Endodermal cell (in vitro differentiated cells): ENCODE results near the gene TP73. TPM values are rescaled to one million over a fixed set of nuclear protein-coding genes. Genes with fewer than 3 reads are reported as not detected.

ENCODE experiments used
- DNase-seq: peaks from one replicate; pipeline ENCODE4 v3.0.0-alpha.2; 2017
- H3K27ac ChIP-seq: 2 replicates; pipeline ENCODE4 v1.5.1; 2013; ENCODE audit warnings: mild to moderate bottlenecking, low read depth, low read length, moderate library complexity
- H3K27me3 ChIP-seq: 2 replicates; pipeline ENCODE4 v1.6.1; 2013; ENCODE audit warnings: mild to moderate bottlenecking, low read length, moderate library complexity; ENCODE audit not compliant: insufficient read depth, control insufficient read depth, poor library complexity, severe bottlenecking
- H3K36me3 ChIP-seq: 2 replicates; pipeline ENCODE4 v1.7.0; 2013; ENCODE audit warnings: mild to moderate bottlenecking, low read length, moderate library complexity; ENCODE audit not compliant: control insufficient read depth, insufficient read depth
- H3K4me1 ChIP-seq: one replicate; pipeline ENCODE4 v1.7.0; 2013; ENCODE audit warnings: low read length; ENCODE audit not compliant: control insufficient read depth, insufficient read depth
- H3K4me3 ChIP-seq: 2 replicates; pipeline ENCODE4 v1.5.1; 2013; ENCODE audit warnings: mild to moderate bottlenecking, low read length, moderate library complexity
- H3K9ac ChIP-seq: 2 replicates; pipeline ENCODE4 v1.6.1; 2013; ENCODE audit warnings: mild to moderate bottlenecking, low read length, moderate library complexity; ENCODE audit not compliant: poor library complexity, severe bottlenecking; ENCODE audit errors: extremely low read depth
- H3K9me3 ChIP-seq: 2 replicates; pipeline ENCODE4 v1.6.1; 2013; ENCODE audit warnings: mild to moderate bottlenecking, low read length, moderate library complexity; ENCODE audit not compliant: control insufficient read depth
- H3K27ac Mint-ChIP-seq: 2 replicates; pipeline ENCODE4 v1.8.0; 2020; ENCODE audit warnings: mixed read lengths
- H3K27me3 Mint-ChIP-seq: 2 replicates; pipeline ENCODE4 v1.8.0; 2021; ENCODE audit warnings: mild to moderate bottlenecking, mixed read lengths; ENCODE audit not compliant: insufficient read depth
- H3K36me3 Mint-ChIP-seq: 2 replicates; pipeline ENCODE4 v1.8.0; 2020; ENCODE audit warnings: low read depth, mixed read lengths
- H3K4me1 Mint-ChIP-seq: 2 replicates; pipeline ENCODE4 v1.8.0; 2020; ENCODE audit warnings: mixed read lengths
- H3K4me3 Mint-ChIP-seq: 2 replicates; pipeline ENCODE4 v1.8.0; 2020; ENCODE audit warnings: mild to moderate bottlenecking, moderate library complexity, mixed read lengths
- H3K9me3 Mint-ChIP-seq: 2 replicates; pipeline ENCODE4 v1.8.0; 2020; ENCODE audit warnings: mild to moderate bottlenecking, mixed read lengths
- WGBS, 2 experiments: methylation state at CpG; one replicate each; pipeline versions ENCODE4 v1.1.5 to v1.1.7; 2013; ENCODE audit warnings: missing lambda C conversion rate in 2 of 2, mixed read lengths in 1 of 2; ENCODE audit not compliant: insufficient coverage in 1 of 2, insufficient read length in 1 of 2; 5-methylcytosine and 5-hydroxymethylcytosine counted together
- total RNA-seq, 2 donors: library from RNA; stranded (reverse); fragmentation: NEBNext Ultra II Directional in 1 of 2; extraction: Animal tissue kit (Norgen Biotek cat#: 25700) in 1 of 2; gene quantifications; 2 replicates in 1 of 2; 3 replicates in 1 of 2; pipeline ENCODE4 v1.2.1, GENCODE V29; 2021
- TF ChIP-seq, protein P1 (sequence below): fragments of 200-600 bp; sonication (generic); conservative IDR thresholded peaks from 2 replicates; pipeline ENCODE4 v1.5.0; 2021; ENCODE audit warnings: antibody characterized with exemption, mild to moderate bottlenecking

Gene TP73
- total RNA-seq, 2 donors from 2014 or later: 3.4 to 3.5 TPM

DNA sequence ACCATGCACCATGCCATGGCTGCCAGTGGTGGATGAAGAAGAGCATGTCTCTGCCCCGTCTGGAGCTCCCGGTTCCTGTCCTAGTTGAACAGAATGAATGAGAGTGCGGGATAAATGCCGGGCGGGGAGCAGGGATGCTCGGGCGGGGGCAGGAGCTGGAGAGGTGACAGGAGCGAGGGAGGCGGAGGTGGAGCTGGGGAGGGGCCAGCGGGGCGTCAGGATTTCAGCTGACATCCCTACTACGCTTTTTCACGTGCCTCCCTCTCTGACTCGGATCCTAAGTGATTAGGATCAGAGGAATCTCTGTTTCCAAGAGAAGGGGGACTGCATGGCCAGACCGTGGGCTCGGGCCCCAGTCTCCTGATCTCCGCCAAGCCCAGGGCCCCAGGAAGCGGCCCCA, 47.3 kb downstream of the TP73 start:
- H3K27me3 ChIP-seq: no peaks in the 10 kb centered on the region
- Mint-ChIP-seq H3K36me3 (no peaks in the 10 kb centered on the region), H3K27me3 (peaks cover 30% of the 10 kb centered on the region), H3K27ac (no peak overlapping the region), H3K4me1 (peaks cover 2% of the 10 kb centered on the region), H3K4me3 (no peak overlapping the region), H3K9me3 (peaks cover 2% of the 10 kb centered on the region)
- 74 to 78% methylated on average over 13 to 18 of the region's 18 CpGs for WGBS, 2 experiments
- H3K4me3 ChIP-seq: no peak overlapping the region
- no peak overlapping the region for H3K27ac ChIP-seq
- H3K4me1 ChIP-seq: no peaks in the 10 kb centered on the region
- DNase-seq: no peak
- no peaks in the 10 kb centered on the region for H3K36me3 ChIP-seq
- no peak overlapping the region for H3K9ac ChIP-seq
- TF ChIP-seq, protein P1, sequence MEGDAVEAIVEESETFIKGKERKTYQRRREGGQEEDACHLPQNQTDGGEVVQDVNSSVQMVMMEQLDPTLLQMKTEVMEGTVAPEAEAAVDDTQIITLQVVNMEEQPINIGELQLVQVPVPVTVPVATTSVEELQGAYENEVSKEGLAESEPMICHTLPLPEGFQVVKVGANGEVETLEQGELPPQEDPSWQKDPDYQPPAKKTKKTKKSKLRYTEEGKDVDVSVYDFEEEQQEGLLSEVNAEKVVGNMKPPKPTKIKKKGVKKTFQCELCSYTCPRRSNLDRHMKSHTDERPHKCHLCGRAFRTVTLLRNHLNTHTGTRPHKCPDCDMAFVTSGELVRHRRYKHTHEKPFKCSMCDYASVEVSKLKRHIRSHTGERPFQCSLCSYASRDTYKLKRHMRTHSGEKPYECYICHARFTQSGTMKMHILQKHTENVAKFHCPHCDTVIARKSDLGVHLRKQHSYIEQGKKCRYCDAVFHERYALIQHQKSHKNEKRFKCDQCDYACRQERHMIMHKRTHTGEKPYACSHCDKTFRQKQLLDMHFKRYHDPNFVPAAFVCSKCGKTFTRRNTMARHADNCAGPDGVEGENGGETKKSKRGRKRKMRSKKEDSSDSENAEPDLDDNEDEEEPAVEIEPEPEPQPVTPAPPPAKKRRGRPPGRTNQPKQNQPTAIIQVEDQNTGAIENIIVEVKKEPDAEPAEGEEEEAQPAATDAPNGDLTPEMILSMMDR: no peak
- H3K9me3 ChIP-seq: no peaks in the 10 kb centered on the region

DNA sequence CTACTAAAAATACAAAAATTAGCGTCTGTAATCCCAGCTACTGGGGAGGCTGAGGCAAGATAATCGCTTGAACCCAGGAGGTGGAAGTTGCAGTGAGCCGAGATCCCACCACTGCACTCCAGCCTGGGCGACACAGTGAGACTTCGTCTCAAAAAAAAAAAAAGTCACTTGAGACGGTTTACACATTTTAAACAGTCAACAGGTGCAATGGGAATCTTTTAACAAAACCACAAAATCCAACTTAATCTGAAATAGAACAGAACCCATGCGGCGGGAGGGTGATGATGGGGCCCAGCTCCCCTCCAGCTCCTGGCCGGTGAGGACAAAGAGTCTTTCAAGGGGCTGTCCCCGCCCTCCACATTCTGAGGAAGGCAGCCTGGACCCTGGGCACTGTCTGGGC, 48.3 kb downstream of the TP73 start:
- Histone ChIP-seq H3K4me1 (no peaks in the 10 kb centered on the region), H3K9me3 (no peaks in the 10 kb centered on the region), H3K36me3 (no peaks in the 10 kb centered on the region), H3K27me3 (no peaks in the 10 kb centered on the region), H3K4me3 (no peak overlapping the region), H3K9ac (no peak overlapping the region), H3K27ac (no peak overlapping the region)
- Mint-ChIP-seq H3K36me3 (no peaks in the 10 kb centered on the region), H3K27ac (no peak overlapping the region), H3K4me3 (no peak overlapping the region), H3K9me3 (no peaks in the 10 kb centered on the region), H3K27me3 (peaks cover 24% of the 10 kb centered on the region), H3K4me1 (peaks cover 2% of the 10 kb centered on the region)
- TF ChIP-seq, protein P1: no peak
- WGBS, 2 experiments: 90% methylated on average over 9 to 10 of the region's 10 CpGs
- no peak for DNase-seq

DNA sequence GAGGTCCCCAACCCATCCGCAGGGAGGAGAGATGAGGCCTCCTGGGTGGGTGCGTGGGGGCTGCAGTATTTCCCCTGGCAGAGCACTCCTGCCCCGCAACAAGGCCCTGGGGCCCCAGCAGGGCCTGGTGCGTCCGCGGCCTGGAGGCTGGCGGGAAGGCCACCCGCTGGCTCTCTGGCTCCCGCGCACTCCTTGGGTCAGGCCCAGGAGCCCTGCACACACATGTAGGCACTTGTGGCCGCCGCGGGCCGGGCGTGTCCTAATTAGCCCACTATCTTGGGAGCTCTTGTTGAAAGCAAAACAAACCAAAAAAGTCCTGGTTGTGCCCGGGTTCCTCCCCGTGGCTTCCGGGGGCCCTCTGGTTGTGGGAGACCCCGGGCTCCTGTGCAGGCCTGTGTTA, 50.2 kb downstream of the TP73 start:
- H3K4me1 ChIP-seq: no peaks in the 10 kb centered on the region
- no peak overlapping the region for H3K27ac ChIP-seq
- H3K27me3 Mint-ChIP-seq: peaks cover 14% of the 10 kb centered on the region
- TF ChIP-seq, protein P1: no peak
- WGBS, 2 experiments: 88 to 90% methylated on average over 16 to 19 of the region's 19 CpGs
- no peak for DNase-seq
- no peak overlapping the region for H3K27ac Mint-ChIP-seq
- H3K4me1 Mint-ChIP-seq: peaks cover 3% of the 10 kb centered on the region
- H3K36me3 ChIP-seq: no peaks in the 10 kb centered on the region
- H3K4me3 ChIP-seq: no peak overlapping the region
- no peak overlapping the region for H3K9ac ChIP-seq
- no peaks in the 10 kb centered on the region for H3K9me3 ChIP-seq
- no peak overlapping the region for H3K4me3 Mint-ChIP-seq
- H3K9me3 Mint-ChIP-seq: no peaks in the 10 kb centered on the region
- H3K27me3 ChIP-seq: no peaks in the 10 kb centered on the region
- H3K36me3 Mint-ChIP-seq: no peaks in the 10 kb centered on the region
